CD4-positive, alpha-beta T cell (primary cell): ENCODE results near the gene CNTFR. TPM values are rescaled to one million over a fixed set of nuclear protein-coding genes. Genes with fewer than 3 reads are reported as not detected.

Experiments used
- ATAC-seq: fragments of 200-7000 bp; cut with Tn5 transposase; one replicate; pipeline ENCODE4 v1.10.0; 2022; ENCODE audit warnings: mild to moderate bottlenecking; ENCODE audit not compliant: poor library complexity
- CTCF ChIA-PET: fragments of 350-600 bp; sonication (Branson Sonifier 250); formaldehyde crosslinking; loops from one replicate; lab custom pipeline; 2021; ENCODE audit warnings: antibody characterized with exemption, inconsistent platforms; lab: Charles Lee
- POLR2A ChIA-PET: fragments of 350-600 bp; sonication (Branson Sonifier 250); formaldehyde crosslinking; loops from one replicate; lab custom pipeline; 2021; ENCODE audit warnings: antibody characterized with exemption, inconsistent platforms; lab: Charles Lee
- DNase-seq, 14 experiments: peaks; one replicate each; pipeline ENCODE4 v3.0.0-alpha.2; 2013 to 2020; ENCODE audit warnings: mixed read lengths in 2 of 14
- H3K27ac ChIP-seq, 2 donors: one replicate each; pipeline versions ENCODE4 v1.5.1 to v1.7.0; 2013; ENCODE audit warnings: low read length in 2 of 2, low read depth in 1 of 2, mild to moderate bottlenecking in 1 of 2
- H3K27me3 ChIP-seq, 2 experiments: 1 replicate in 1 of 2; 2 replicates in 1 of 2; pipeline versions ENCODE4 v1.6.1 to v1.7.0; 2013; ENCODE audit warnings: low read length in 2 of 2, control low read depth in 1 of 2, mild to moderate bottlenecking in 1 of 2, moderate library complexity in 1 of 2; ENCODE audit not compliant: insufficient read depth in 2 of 2, control insufficient read depth in 1 of 2
- H3K36me3 ChIP-seq: one replicate; pipeline ENCODE4 v1.6.1; 2013; ENCODE audit warnings: low read length, control low read depth; ENCODE audit not compliant: insufficient read depth
- H3K4me1 ChIP-seq: one replicate; pipeline ENCODE4 v1.6.1; 2013; ENCODE audit warnings: low read length, control low read depth; ENCODE audit not compliant: insufficient read depth
- H3K4me3 ChIP-seq: one replicate; pipeline ENCODE4 v1.5.1; 2013; ENCODE audit warnings: mild to moderate bottlenecking, low read length, moderate library complexity
- H3K9me3 ChIP-seq, 2 experiments: 1 replicate in 1 of 2; 2 replicates in 1 of 2; pipeline versions ENCODE4 v1.6.1 to v1.7.0; 2013; ENCODE audit warnings: low read length in 2 of 2, mild to moderate bottlenecking in 2 of 2, control low read depth in 1 of 2, moderate library complexity in 1 of 2; ENCODE audit not compliant: control insufficient read depth in 1 of 2, insufficient read depth in 1 of 2
- H3K27ac Mint-ChIP-seq: one replicate; pipeline ENCODE4 v1.8.0; 2020; ENCODE audit warnings: mixed read lengths
- H3K27me3 Mint-ChIP-seq: one replicate; pipeline ENCODE4 v1.8.0; 2021; ENCODE audit warnings: mixed read lengths
- H3K36me3 Mint-ChIP-seq: one replicate; pipeline ENCODE4 v1.8.0; 2021; ENCODE audit warnings: low read depth, mixed read lengths
- H3K4me1 Mint-ChIP-seq: one replicate; pipeline ENCODE4 v1.8.0; 2021; ENCODE audit warnings: low read depth, mixed read lengths
- H3K4me3 Mint-ChIP-seq: one replicate; pipeline ENCODE4 v1.8.0; 2020; ENCODE audit warnings: mild to moderate bottlenecking, mixed read lengths
- H3K9me3 Mint-ChIP-seq: one replicate; pipeline ENCODE4 v1.8.0; 2020; ENCODE audit warnings: mixed read lengths
- CTCF ChIP-seq: fragments of 200-600 bp; IDR thresholded peaks from one replicate; pipeline ENCODE4 v1.8.0; 2022; ENCODE audit warnings: antibody characterized with exemption, mild to moderate bottlenecking
- intact Hi-C, 2 experiments: fragments of 100-400 bp; cut with DNase I in 1 of 2; cut with micrococcal nuclease in 1 of 2; formaldehyde crosslinking; loops; one replicate each; pipeline versions ENCODE4 v1.15.1 to v1.9.0; 2023 to 2025; cut with DNase I, micrococcal nuclease
- total RNA-seq, 174 experiments: library from RNA in 2 of 174; stranded (reverse) in 2 of 174; gene quantifications; one replicate each; pipeline ENCODE4 v1.2.3 and lab custom pipeline; 2021 to 2026

CNTFR gene
- total RNA-seq, 2 experiments from 2014 or later, result not detected

DNA sequence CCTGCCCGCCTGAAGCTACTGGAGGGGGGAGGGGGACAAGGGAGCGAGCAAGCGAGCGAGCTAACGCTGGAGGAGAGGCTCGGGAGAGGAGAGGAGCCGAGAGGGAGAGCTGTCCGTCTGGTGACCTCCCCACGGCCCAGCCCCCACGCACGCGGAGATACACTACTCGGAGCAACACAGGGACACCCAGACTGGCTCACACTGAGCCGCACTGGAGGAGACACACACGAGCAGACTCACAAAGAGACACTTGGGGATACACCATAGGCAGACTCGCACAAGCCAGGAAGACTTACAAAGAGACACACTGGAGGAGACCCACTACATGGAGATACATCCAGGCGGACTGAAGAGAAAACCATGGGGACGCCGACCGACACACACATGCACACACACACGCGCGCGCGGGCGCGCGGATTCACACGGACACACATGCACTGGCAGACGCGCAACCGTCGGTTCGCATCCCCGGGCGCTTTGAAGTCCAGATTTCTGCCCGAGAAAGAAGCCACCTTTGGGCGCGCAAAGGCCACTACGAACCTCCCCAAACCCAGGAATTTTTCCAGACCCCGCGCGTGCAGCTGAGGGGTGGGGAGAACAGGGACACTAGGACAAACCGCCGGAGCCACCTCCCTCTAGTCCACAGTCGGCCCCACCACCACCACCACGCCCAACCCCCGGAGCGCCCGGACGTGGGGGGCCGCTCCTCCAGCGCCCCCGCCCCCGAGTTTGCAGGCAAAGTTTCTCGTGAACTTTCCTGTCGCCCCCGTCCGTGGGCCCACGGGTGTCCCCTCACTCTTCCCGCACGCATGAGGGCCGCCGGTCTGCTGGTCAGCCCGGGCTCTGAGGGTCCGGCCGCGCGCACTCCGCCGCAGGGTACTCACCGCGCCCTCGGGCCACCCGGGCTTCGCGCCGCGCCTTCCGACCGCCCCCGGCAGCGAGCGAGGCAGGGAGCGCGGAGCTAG lies 571 bp downstream of the CNTFR start:
- no peak overlapping the region for H3K4me3 ChIP-seq
- CTCF ChIA-PET, result no interaction called here

DNA sequence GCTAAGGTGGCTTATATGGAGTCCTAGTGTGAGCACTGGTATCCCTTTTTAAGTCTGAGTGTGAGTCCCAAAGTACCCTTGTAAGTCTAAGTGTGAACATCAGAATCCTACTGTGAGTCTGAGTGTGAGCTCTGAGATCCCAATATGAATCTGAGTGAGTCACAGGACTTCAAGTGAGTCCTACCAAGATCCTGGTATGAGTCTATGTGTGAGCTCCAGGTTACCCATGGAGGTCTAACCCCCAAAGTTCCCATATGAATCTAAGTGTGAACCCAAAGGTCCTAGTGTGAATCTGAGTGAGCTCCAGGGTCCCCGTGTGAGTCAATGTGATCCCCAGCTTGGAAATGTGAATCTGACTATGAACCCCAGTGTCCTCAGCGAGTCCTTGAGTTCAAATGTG lies 2.3 kb downstream of the CNTFR start:
- ATAC-seq (no peak), DNase-seq (no peak)
- intact Hi-C loops, result no loop called here
- Histone ChIP-seq H3K27ac (no peak overlapping the region), H3K9me3 (peaks cover 0 to 17% of the 10 kb centered on the region in 2 experiments), H3K4me3 (no peak overlapping the region), H3K36me3 (no peaks in the 10 kb centered on the region), H3K27me3 (peaks cover 60 to 89% of the 10 kb centered on the region in 2 experiments), H3K4me1 (peaks cover 30% of the 10 kb centered on the region)
- Mint-ChIP-seq H3K27ac (no peak overlapping the region), H3K9me3 (no peaks in the 10 kb centered on the region), H3K27me3 (peaks cover 90% of the 10 kb centered on the region), H3K36me3 (no peaks in the 10 kb centered on the region), H3K4me3 (peak overlapping the region; percentile 74), H3K4me1 (peaks cover 20% of the 10 kb centered on the region)
- no peak for TF ChIP-seq CTCF
- ChIA-PET POLR2A (no interaction called here), CTCF (no interaction called here)

More for the DNA sequence above, 571 bp downstream of the CNTFR start:
- Histone ChIP-seq H3K9me3 (peaks cover 0 to 17% of the 10 kb centered on the region in 2 experiments), H3K27ac (no peak overlapping the region), H3K4me1 (peaks cover 30% of the 10 kb centered on the region), H3K36me3 (no peaks in the 10 kb centered on the region), H3K27me3 (peaks cover 72 to 93% of the 10 kb centered on the region in 2 experiments)
- Mint-ChIP-seq H3K9me3 (no peaks in the 10 kb centered on the region), H3K36me3 (no peaks in the 10 kb centered on the region), H3K27ac (no peak overlapping the region), H3K4me1 (peaks cover 26% of the 10 kb centered on the region), H3K4me3 (peak overlapping the region; percentile 74), H3K27me3 (peaks cover 90% of the 10 kb centered on the region)
- DNase-seq (peak in 1 of 14 experiments; percentile 23), ATAC-seq (no peak)
- no peak for TF ChIP-seq CTCF
- POLR2A ChIA-PET, result no interaction called here
- intact Hi-C loops, result no loop called here

GRCh38 chr9:34585946-34586669 lies 3.4 kb downstream of the CNTFR start:
- Histone ChIP-seq H3K4me3 (no peak overlapping the region), H3K27ac (no peak overlapping the region), H3K9me3 (peaks cover 0 to 12% of the 10 kb centered on the region in 2 experiments), H3K4me1 (peaks cover 19% of the 10 kb centered on the region), H3K36me3 (no peaks in the 10 kb centered on the region), H3K27me3 (peaks cover 55 to 80% of the 10 kb centered on the region in 2 experiments)
- peaks cover 15% of the 10 kb centered on the region for H3K4me1 Mint-ChIP-seq
- peaks cover 88% of the 10 kb centered on the region for H3K27me3 Mint-ChIP-seq
- H3K27ac Mint-ChIP-seq, result no peak overlapping the region
- no peak overlapping the region for H3K4me3 Mint-ChIP-seq
- H3K9me3 Mint-ChIP-seq, result no peaks in the 10 kb centered on the region
- POLR2A ChIA-PET, result no interaction called here
- no peak for DNase-seq
- no peak for TF ChIP-seq CTCF
- ATAC-seq, result no peak
- CTCF ChIA-PET, result no interaction called here
- intact Hi-C loops, result no loop called here
- H3K36me3 Mint-ChIP-seq, result no peaks in the 10 kb centered on the region
